Bronchial epithelial cell (primary cell): ENCODE measurements around the gene DENND2D. TPM values are rescaled to one million over a fixed set of nuclear protein-coding genes. Genes with fewer than 3 reads are reported as not detected.

Experiments used
- DNase-seq: peaks from one replicate; pipeline ENCODE4 v3.0.0-alpha.2; 2010; ENCODE audit warnings: low read depth
- FAIRE-seq: peaks from 2 replicates; lab custom pipeline; 2011; peaks lifted over from hg19 to GRCh38; lab: Jason Lieb, UNC
- H3K27me3 ChIP-seq: 2 replicates; pipeline ENCODE4 v1.5.1; 2011; ENCODE audit warnings: low read length; ENCODE audit not compliant: control insufficient read depth, insufficient read depth
- H3K36me3 ChIP-seq: 2 replicates; pipeline ENCODE4 v1.5.1; 2011; ENCODE audit warnings: low read length; ENCODE audit not compliant: control insufficient read depth, insufficient read depth
- H3K4me3 ChIP-seq: 2 replicates; pipeline ENCODE4 v1.5.1; 2011; ENCODE audit warnings: mild to moderate bottlenecking, low read depth, low read length, control low read depth
- CTCF ChIP-seq: IDR thresholded peaks from 2 replicates; pipeline ENCODE4 v1.5.1; 2011; ENCODE audit warnings: mild to moderate bottlenecking, moderate library complexity, low read length, control low read depth, inconsistent platforms; ENCODE audit not compliant: insufficient read depth, severe bottlenecking
- total RNA-seq: library from RNA; depleted of rRNA; stranded (reverse); fragments of >200 nt; gene quantifications from 2 replicates; pipeline ENCODE4 v1.2.1, GENCODE V29; 2014

The DENND2D gene
- total RNA-seq, 1 donor from 2014 or later, result 23.7 TPM

- Histone ChIP-seq H3K36me3 (peaks cover 4% of the 10 kb centered on the region), H3K27me3 (no peaks in the 10 kb centered on the region), H3K4me3 (no peak overlapping the region)
- FAIRE-seq, result no peak
- no peak for TF ChIP-seq CTCF
- no peak for DNase-seq
These were observed 26.4 kb downstream of the DENND2D start for GRCh38 chr1:111174070-111174469.

- no peak for TF ChIP-seq CTCF
- DNase-seq, result no peak
- Histone ChIP-seq H3K27me3 (no peaks in the 10 kb centered on the region), H3K36me3 (peaks cover 5% of the 10 kb centered on the region), H3K4me3 (no peak overlapping the region)
- FAIRE-seq, result no peak
These were observed 28.0 kb downstream of the DENND2D start for GRCh38 chr1:111172463-111172862.

- FAIRE-seq, result no peak
- peak; percentile 38 for DNase-seq
- peaks cover 1% of the 10 kb centered on the region for H3K36me3 ChIP-seq
- no peaks in the 10 kb centered on the region for H3K27me3 ChIP-seq
- H3K4me3 ChIP-seq, result no peak overlapping the region
- no peak for TF ChIP-seq CTCF
These were observed 36.3 kb downstream of the DENND2D start for GRCh38 chr1:111164151-111164550.

GRCh38 chr1:111163363-111163762 is 37.1 kb downstream of the DENND2D start:
- DNase-seq (no peak), FAIRE-seq (no peak)
- Histone ChIP-seq H3K27me3 (no peaks in the 10 kb centered on the region), H3K4me3 (no peak overlapping the region), H3K36me3 (no peaks in the 10 kb centered on the region)
- TF ChIP-seq CTCF, result no peak

- FAIRE-seq, result no peak
- H3K27me3 ChIP-seq, result no peaks in the 10 kb centered on the region
- no peaks in the 10 kb centered on the region for H3K36me3 ChIP-seq
- DNase-seq, result no peak
- TF ChIP-seq CTCF, result no peak
- H3K4me3 ChIP-seq, result no peak overlapping the region
These were observed 38.0 kb downstream of the DENND2D start for GRCh38 chr1:111162488-111162880.

- no peaks in the 10 kb centered on the region for H3K27me3 ChIP-seq
- TF ChIP-seq CTCF, result no peak
- no peak for DNase-seq
- H3K36me3 ChIP-seq, result no peaks in the 10 kb centered on the region
- FAIRE-seq, result no peak
- H3K4me3 ChIP-seq, result no peak overlapping the region
These were observed 38.5 kb downstream of the DENND2D start for GRCh38 chr1:111161843-111162487.
